ENCODE measurements around the gene JTB.
A peak's percentile ranks its signal among the peaks of the same experiment; 100 is the strongest.
"Not testable (repeated sequence)": the region's sequence is repeated elsewhere in the genome, so short reads cannot be mapped to it uniquely, and the experiment has no call there.

JTB gene

DNA sequence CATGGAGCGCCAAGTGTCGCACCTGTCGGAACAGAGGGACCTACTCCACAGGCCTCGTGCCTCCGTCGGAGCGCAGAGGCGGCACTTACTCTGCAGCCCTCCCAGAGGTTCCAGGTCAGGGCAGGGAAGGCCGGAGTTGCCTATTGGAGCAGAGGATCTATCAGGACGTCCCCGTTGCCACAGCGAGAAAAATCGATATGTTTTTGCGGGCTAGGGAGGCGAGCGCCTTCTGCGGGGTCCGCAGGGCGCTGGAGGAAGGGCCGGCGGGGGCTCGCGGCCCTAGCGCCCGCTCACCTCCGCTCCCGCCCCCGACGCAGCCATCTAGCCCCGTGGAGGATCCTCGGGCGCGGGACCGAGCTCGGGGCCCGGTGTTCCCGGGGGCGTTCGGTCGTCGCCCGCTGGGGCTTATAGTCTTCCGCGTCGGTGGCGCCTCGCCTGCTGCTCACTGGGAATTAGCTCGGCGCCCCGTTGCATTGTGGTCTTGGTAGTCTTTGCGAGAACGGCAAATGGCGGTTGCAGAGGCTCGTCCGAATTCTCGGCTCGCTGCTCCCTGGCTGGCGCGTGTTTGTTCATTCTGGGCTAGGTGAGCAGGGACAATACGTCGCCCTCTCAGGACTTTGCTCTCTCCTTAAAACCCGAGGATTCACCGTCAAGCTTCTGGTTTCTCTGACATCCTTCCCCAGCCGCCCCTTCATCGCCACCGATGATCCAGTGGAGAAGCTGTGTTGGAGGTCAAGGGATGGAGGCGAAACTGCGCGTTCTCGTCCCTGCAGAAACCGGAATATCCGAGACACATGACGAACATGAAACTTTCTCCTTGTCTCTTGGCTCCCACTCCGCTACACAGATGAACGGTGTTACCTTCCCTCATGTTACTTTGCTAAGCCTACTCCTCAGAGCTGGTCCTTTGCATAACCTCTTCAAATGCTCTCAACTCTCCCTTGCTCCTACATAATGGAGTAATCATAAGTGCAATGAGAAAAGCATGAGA, at the start of gene JTB:
Gene JTB, minus strand, starts transcription at position 425 of the 991 bp plus-strand sequence. Its CDS starts 422 bp downstream, at position 3.
- DNase-seq = peak; percentile 91

DNA sequence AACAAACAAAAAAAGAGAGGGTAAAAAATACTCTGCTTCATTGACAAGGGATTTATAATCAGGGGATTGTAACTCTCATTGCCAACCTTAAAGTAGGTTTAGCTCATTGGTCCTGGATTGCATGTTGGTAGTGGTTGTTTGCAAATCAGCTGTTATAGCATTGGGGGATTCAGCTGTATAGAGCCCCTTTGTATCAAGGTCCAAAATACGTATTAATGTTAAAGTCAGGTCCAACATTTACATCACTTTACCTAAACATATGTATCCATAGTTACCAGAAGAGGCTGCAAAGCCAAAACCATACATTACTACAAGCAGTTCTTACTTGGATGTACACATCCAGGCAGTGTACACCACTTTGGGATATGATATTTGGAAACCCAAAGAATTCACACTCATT, 42.5 kb upstream of the JTB start:
- no peak for DNase-seq

DNA sequence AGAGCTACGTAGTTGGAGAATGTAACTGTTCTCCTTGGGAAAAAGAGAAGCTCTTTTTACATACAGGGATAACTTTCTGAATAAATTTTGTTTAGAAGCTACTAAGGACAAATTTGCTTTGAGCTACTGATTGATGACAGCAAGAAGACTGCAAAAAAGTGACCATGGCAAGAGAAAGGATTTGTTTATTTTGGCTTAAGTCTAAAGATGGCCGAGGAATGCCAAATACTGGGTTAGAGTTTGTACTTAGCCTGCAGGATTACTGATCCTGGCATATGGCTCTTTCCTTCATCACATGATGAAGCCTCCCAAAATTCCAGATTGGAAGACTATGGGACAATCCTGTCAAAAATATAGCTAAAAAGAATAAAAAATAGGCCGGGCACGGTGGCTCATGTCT, 41.8 kb upstream of the JTB start:
- DNase-seq = no peak

DNA sequence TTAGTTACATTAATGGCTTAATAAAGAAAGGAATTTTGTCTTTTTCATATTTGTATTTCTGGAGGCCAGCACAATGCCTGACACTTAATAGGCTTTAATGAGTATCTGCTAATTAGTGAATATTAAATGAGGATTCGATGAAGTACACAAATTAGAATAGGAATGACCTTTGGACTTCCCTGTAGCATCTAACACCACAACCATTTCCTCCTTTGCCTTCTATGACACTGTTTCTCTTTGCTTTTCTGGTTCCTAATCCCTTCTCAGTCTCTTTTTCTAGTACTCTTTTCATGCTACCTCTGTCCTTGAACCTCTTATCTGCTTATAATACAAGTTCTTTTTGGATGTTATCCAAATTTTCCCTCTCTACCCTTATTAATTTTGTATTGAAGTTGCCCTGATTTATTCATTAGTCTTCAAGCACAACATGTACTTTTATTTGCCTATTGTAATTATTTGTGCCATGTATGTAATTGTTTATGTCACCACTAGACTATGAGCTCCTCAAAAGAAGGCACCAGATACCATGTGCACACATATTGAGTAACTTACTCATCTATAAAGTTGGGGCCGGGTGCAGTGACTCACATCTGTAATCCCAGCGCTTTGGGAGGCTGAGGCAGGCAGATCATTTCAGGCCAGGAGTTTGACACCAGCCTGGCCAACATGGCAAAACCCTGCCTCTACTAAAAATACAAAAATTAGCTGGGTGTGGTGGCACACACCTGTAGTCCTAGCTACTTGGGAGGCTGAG, 36.9 kb upstream of the JTB start:
- no peak for DNase-seq

DNA sequence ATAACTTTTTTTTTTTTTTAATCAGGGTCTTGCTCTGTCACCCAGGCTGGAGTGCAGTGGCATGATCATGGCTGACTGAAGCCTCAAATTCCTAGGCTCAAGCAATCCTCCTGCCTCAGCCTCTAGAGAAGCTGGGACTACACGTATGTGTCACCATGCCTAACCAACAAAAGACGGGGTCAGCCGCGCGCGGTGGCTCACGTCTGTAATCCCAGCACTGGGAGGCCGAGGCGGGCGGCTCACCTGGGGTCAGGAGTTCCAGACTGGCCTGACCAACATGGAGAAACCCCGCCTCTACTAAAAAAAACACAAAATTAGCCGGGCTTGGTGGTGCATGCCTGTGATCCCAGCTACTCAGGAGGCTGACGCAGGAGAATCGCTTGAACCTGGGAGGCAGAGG, 35.1 kb upstream of the JTB start:
- DNase-seq = not testable (repeated sequence)

DNA sequence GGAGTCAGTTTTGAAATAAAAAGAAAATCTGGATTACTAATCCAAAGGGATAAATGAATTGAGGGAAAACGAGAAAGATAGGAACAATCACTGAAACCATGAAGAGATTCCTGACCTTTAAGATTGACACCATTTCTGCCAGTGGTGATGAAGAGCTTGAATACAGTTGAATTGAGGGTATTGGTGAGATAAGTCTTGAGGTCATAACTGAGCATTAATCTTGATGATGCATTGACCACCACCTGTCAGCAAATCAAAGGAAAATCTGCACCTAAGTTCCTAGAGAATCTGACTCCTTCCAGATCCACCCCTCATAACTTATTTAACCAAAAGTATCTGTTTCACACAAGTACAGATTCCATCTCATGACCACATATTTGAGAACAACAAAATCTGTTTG, 34.7 kb upstream of the JTB start:
- DNase-seq = no peak

DNA sequence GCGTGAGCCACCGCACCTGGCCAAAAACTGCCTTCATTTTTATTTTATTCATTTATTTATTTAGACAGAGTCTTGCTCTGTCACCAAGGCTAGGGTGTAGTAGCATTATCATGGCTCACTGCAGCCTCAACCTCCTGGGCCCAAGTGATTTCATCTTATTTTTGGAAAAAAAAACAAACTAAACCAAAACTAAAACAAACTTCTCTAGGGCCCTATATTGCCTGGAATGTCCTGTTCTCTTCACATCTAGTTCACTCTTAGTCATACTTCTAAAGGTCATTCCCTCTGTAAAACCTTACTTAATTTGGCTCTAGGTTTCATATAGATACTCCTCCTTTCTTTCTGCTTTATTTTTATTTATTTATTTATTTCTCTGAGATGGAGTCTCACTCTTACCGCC, 28.7 kb upstream of the JTB start:
- no peak for DNase-seq

DNA sequence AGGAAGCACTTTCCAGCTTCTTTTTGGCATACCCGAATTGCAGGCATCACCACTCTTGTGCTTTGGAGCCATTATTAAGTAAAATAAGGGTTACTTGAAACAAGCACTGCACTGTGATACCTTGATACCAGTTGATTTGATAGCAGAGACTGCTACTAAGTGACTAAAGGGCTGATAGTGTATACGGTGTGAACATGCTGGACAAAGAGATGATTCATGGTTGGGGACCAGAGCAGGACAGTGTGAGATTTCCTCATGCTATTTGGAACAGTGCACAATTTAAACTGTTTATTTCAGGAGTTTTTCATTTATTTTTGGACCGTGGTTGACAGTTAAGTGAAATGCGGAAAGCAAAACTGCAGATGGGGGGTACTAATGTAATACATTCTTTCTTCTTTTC, 22.9 kb upstream of the JTB start:
- no peak for DNase-seq

DNA sequence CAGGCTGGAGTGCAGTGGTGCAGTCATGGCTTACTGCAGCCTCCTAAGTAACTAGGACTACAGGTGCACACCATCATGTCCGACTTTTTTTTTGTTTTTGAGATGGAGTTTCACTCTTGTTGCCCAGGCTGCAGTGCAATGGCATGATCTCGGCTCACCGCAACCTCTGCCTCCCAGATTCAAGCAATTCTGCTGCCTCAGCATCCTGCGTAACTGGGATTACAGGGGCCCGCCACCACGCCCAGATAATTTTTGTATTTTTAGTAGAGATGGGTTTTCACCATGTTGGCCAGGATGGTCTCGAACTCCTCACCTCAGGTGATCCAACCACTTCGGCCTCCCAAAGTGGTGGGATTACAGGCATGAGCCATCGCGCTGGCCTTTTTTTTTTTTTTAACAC, 19.4 kb upstream of the JTB start:
- not testable (repeated sequence) for DNase-seq

DNA sequence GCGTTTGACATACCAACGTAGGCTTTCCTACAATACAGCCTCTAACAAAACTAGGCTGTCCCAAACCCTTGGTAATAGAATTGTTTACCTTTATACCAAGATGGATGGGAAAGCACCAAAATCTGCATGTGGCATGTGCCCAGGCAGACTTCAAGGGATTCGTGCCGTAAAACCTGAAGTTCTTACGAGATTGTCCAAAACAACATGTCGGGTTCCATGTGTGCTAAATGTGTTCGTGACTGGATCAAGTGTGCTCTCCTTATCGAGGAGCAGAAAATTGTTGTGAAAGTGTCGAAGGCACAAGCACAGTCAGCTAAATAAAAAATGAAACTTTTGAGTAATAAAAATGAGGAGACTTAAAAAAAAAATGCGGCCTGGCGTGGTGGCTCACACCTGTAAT, 18.2 kb upstream of the JTB start:
- no peak for DNase-seq

DNA sequence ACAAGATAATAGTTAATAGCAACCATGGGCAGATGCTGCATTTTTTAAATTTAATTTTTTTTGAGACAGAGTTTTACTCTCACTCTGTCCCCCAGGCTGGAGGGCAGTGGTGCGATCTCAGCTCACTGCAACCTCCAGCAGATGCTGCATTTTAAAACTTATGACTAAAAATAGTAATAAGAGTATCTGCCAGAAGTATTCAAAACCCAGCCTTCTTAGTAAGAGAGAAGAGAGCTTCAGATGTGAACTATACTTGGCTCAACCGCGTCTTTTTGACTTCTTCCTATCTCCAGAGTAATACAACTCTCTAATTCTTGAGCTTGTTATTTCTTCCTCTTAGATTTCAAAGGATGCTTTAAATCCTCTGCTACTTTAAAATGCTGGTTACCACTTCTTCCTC, 17.7 kb upstream of the JTB start:
- no peak for DNase-seq

DNA sequence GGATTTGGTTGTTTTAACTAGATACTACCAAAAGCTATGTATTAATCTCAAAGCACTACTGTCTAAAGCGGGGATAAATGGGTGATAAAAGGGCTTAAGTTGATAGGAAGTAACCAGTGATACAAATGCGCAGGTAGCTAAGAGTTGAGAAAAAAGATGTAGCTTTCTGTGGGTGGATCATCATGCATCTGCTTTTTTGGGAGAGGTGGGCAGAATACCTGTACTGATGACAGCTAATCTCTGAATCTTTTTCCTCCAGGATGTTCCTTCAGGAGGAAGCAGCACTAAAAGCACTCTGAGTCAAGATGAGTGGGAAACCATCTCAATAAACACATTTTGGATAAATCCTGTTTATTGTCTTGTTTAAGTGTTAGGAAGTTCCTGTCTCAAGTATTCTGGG, 14.3 kb upstream of the JTB start:
- no peak for DNase-seq

DNA sequence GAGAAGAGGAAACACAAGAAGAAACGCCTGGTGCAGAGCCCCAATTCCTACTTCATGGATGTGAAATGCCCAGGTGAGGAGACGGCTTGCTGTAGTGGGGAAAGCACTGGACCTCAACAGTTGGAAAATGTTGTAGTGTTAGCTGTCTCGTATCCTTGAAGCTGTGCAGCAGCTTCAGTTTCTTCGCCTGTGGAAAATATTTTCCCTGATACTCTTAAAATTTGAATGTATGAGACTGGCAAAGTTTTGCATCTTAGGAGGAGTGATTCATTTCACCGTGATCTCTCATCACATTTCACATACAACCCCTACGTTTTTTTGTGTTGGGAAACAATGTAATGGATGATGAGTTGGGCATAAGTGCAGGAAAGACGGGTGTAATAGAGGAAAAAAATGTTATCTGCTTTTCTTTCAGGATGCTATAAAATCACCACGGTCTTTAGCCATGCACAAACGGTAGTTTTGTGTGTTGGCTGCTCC, 13.7 kb upstream of the JTB start:
- DNase-seq = no peak

DNA sequence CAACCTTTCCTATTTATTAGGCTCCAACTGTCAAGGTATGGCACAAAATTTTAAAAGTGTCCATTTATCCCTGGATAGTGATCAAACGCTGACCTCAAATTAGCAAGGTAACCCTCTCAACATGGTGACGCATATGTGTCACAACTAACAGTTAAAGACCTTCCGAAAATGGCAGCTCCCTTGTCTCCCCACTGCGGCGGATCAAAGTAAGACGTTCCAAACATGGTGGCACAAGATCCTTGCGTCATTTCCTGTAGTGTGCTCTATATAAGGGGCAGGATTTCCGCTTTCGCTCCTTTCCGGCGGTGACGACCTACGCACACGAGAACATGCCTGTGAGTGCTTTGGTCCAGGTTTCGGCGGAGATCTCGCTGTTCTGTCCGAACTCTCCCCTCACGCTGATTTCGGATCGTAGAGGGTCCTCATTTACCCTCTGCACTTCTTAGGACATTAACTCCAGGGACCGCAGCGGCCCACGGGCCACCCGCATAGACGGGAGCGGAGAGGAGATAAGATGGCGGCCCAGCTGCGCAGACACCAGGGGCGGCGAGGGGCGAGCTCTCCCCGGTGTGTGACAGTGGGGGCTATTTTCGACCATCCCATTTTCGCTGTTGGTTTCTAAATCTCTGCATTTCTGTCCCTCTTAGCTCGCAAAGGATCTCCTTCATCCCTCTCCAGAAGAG, 13.1 kb upstream of the JTB start, which contains the start of gene RPS27:
Gene RPS27, plus strand, starts transcription at position 295 of the 683 bp plus-strand sequence. Its CDS starts 35 bp downstream, at position 330.
- DNase-seq = peak; percentile 95

DNA sequence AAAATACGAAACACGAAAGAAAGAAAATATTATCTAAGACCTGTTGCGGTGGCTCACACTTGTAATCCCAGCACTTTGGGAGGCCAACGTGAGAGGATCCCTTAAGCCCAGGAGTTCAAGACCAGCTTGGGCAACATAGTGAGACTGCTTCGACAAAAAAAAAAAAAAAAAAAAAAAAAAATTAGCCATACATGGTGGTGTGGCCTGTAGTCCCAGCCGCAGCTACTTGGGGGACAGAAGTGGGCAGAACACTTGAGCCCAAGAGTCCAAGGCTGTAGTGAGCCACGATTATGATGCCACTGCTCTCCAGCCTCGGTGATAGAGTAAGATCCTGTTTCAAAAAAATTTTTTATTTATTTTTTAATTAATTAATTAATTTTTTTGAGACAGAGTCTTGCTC, 10.1 kb upstream of the JTB start:
- no peak for DNase-seq

DNA sequence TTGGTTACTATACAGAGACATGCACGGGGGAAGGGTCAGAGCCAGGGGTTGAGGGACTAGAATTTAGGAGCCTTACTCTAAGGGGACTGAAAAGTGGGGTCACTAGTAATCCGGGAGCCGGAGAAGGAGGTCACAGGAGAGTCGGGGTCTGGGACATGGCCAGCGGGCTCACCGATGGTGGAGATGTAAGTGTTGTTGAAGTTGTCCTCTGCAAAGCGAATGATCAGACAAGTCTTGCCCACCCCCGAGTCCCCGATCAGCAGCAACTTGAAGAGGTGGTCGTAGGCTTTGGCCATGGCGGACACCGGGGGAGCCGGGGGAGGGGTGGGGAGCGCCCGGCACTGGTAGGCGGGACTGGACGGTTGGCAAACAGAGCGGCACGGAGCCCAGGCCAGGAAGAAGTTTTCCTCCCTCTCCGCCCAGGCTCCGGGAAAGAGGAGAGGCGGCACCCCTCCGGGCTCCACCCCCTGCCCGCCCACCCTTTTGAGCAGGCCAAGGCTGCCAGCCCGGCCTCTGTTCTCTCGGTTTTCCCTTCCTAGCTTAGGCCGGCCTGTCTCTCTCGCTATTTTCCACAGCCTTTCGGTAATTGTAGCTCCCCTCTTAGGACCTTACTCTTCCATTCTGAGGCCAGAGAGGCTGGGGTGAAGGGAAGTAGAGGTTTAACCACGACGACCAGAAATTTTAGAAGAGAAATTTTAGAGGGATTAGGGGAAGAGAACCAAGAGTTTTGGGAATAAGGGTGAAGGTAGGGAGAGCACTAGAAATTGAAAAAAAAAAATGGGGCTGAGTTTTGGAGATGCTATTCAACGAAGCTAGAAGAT, 8.7 kb upstream of the JTB start, which contains the start of gene RAB13:
Gene RAB13, minus strand, starts transcription at position 399 of the 821 bp plus-strand sequence. Its CDS starts 103 bp downstream, at position 296.
- DNase-seq = peak; percentile 95

DNA sequence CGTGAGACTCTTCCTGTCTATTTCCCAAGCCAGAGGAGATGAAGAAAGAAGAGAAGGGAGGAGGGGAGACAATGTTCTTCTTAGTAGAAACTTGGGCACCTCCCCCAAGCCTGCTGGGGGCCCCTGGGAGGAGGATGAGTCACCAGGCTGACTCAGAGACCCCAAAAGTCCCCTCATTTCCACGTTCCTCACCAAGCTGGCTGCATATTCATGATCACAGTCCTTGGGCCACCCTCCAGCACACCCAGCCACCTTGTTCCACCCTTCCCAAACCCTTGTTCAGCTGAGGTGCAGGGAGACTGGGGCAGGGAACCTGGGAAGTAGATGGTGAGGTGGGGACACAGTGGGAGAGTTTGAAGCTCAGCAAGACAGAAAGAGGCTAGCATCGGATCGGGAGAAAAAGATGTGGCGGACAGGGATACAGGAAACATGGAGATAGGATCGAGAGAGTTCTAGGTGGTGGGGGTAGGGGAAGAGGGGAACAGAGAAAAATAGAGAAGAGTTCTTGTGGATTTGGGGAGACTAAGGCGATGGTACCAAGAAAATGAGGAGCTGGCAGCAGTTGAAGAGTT, 8.0 kb upstream of the JTB start:
- peak; percentile 52 for DNase-seq

DNA sequence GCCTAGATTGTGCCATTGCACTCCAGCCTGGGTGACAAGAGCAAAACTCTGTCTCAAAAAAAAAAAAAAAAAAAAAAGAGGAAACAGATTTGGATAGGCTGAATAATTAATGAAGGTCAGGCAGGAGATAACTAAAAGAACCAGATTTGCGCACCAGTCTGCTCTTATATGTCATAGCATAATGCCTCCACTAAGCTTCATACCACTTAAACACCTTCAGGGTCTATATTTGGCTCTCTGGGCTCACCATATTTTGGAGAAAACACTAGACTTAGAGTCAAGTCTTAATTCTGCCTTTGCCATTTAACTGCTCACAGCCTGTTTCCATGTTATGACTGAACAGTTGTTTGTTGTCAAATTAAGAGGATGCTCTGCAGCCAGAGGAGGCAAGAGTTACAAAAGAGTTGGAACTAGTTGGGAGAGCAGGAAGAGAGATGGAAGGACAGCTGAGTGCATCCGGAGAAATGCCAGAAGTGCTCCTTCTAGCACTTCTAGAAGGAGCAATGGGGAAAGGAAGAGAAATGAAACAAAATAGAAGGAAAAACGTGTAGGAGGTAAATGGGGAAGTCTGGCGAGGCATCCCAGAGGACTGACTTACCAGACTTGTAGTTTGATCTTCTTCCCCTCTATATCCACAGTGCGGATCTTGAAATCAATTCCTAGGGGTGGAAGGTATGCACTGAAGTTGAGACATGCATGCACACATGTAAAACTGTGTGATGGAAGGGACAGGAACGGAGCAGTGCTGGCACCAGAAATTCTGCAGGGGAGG, 6.8 kb upstream of the JTB start:
- no peak for DNase-seq

DNA sequence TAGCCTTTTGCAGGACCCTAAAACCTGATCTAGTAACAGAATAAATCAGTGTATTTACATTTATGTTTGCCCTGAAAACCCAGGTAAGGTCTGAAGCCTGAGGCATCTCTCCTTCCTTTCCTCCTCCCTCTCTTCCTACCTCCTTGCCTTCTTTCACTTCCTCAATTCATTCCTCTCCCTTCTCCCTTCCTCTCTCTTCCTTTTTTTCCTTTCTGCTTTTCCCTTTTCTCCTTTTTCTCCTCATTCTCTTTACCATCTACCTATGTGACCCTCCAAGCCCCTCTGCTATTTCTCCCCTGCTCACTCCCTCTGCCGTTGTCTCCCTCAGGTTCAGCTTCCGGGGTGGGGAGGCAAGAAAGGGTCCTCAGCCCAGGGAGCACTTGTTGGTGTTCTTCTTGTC, 4.3 kb upstream of the JTB start:
- DNase-seq = not testable (repeated sequence)

DNA sequence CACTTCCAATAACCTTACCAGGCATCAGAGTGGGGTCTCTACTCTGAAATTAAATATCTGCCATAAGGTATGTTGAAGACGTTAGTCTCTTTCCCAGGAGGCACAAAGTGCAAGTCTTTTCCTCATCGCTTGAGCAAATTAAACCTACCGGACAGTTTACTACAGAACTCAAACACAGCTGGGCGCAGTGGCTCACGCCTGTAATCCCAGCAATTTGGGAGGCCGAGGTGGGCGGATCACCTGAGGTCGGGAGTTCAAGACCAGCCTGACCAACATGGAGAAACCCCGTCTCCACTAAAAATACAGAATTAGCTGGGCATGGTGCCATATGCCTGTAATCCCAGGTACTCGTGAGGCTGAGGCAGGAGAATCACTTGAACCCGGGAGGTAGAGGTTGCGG, 1.6 kb upstream of the JTB start:
- not testable (repeated sequence) for DNase-seq
